B cell (primary cell): ENCODE results near the gene NRP1. TPM values are rescaled to one million over a fixed set of nuclear protein-coding genes. Genes with fewer than 3 reads are reported as not detected.

Experiments used
- ATAC-seq: fragments of 200-7000 bp; cut with Tn5 transposase; one replicate; pipeline ENCODE4 v1.10.0; 2021; ENCODE audit warnings: low read depth, mild to moderate bottlenecking, moderate number of reproducible peaks, moderate library complexity
- CTCF ChIA-PET: fragments of 350-600 bp; sonication (Branson Sonifier 250); formaldehyde crosslinking; loops from one replicate; lab custom pipeline; 2021; ENCODE audit warnings: antibody characterized with exemption, inconsistent platforms; lab: Charles Lee
- POLR2A ChIA-PET: fragments of 350-600 bp; sonication (Branson Sonifier 250); formaldehyde crosslinking; loops from one replicate; lab custom pipeline; 2021; ENCODE audit warnings: antibody characterized with exemption; lab: Charles Lee
- DNase-seq: peaks from one replicate; pipeline ENCODE4 v3.0.0; 2013
- H2AFZ ChIP-seq: 2 replicates; pipeline ENCODE4 v1.6.1; 2012; ENCODE audit warnings: mild to moderate bottlenecking, low read depth, low read length; ENCODE audit not compliant: insufficient read depth, poor library complexity, severe bottlenecking
- H3K27ac ChIP-seq, 2 donors: 1 replicate in 1 of 2; 2 replicates in 1 of 2; pipeline ENCODE4 v1.5.1; 2012 to 2013; ENCODE audit warnings: low read length in 2 of 2, mild to moderate bottlenecking in 2 of 2, moderate library complexity in 1 of 2
- H3K27me3 ChIP-seq, 4 experiments: fragments of 200-600 bp in 1 of 4; sonication (generic) in 1 of 4; replicated peaks in 1 of 4; 1 replicate in 2 of 4; 2 replicates in 2 of 4; pipeline versions ENCODE4 v1.6.1 to v1.7.0; 2013 to 2016; ENCODE audit warnings: low read length in 3 of 4, mild to moderate bottlenecking in 2 of 4, mixed read lengths in 1 of 4, moderate library complexity in 1 of 4; ENCODE audit not compliant: insufficient read depth in 4 of 4, control insufficient read depth in 3 of 4; ENCODE audit errors: control extremely low read depth in 1 of 4
- H3K36me3 ChIP-seq, 2 experiments: replicated peaks in 1 of 2; 1 replicate in 1 of 2; 2 replicates in 1 of 2; pipeline versions ENCODE4 v1.6.1 to v1.7.1; 2013; ENCODE audit warnings: low read length in 1 of 2; ENCODE audit not compliant: insufficient read depth in 2 of 2, control insufficient read depth in 1 of 2; ENCODE audit errors: control extremely low read depth in 1 of 2, extremely low read depth in 1 of 2
- H3K4me1 ChIP-seq, 2 donors: fragments of 200-600 bp in 1 of 2; sonication (generic) in 1 of 2; 1 replicate in 1 of 2; 2 replicates in 1 of 2; pipeline versions ENCODE4 v1.5.1 to v1.6.1; 2013 to 2017; ENCODE audit warnings: low read length in 2 of 2; ENCODE audit not compliant: control insufficient read depth in 2 of 2, insufficient read depth in 2 of 2
- H3K4me2 ChIP-seq: replicated peaks from 2 replicates; pipeline ENCODE3; 2012; ENCODE audit warnings: mild to moderate bottlenecking, low read depth, low read length; ENCODE audit not compliant: poor library complexity, severe bottlenecking
- H3K4me3 ChIP-seq, 5 experiments: fragments of 200-600 bp in 1 of 5; sonication (generic) in 1 of 5; 1 replicate in 3 of 5; 2 replicates in 2 of 5; pipeline versions ENCODE4 v1.5.1 to v1.7.0; 2011 to 2016; ENCODE audit warnings: low read length in 4 of 5, mild to moderate bottlenecking in 4 of 5, low read depth in 2 of 5, control low read depth in 1 of 5, moderate library complexity in 1 of 5; ENCODE audit not compliant: insufficient read depth in 1 of 5; ENCODE audit errors: control extremely low read depth in 1 of 5, extremely low read depth in 1 of 5
- H3K79me2 ChIP-seq: fragments of 200-600 bp; sonication (generic); one replicate; pipeline ENCODE4 v1.6.0; 2016; ENCODE audit warnings: low read length; ENCODE audit not compliant: control insufficient read depth, insufficient read depth
- H3K9ac ChIP-seq: fragments of 200-600 bp; sonication (generic); 2 replicates; pipeline ENCODE4 v1.6.1; 2017; ENCODE audit warnings: mild to moderate bottlenecking, low read length, moderate library complexity
- H3K9me3 ChIP-seq, 3 donors: one replicate each; pipeline versions ENCODE4 v1.6.1 to v1.7.1; 2013; ENCODE audit warnings: low read length in 2 of 3; ENCODE audit not compliant: control insufficient read depth in 2 of 3, insufficient read depth in 1 of 3; ENCODE audit errors: control extremely low read depth in 1 of 3
- H4K20me1 ChIP-seq: 2 replicates; pipeline ENCODE4 v1.6.0; 2012; ENCODE audit warnings: mild to moderate bottlenecking, low read length; ENCODE audit not compliant: insufficient read depth, control insufficient read depth, poor library complexity, severe bottlenecking
- H3K27ac Mint-ChIP-seq: one replicate; pipeline ENCODE4 v1.8.0; 2021; ENCODE audit warnings: mixed read lengths
- H3K27me3 Mint-ChIP-seq: one replicate; pipeline ENCODE4 v1.8.0; 2021; ENCODE audit warnings: mixed read lengths
- H3K4me1 Mint-ChIP-seq: one replicate; pipeline ENCODE4 v1.8.0; 2021; ENCODE audit warnings: mixed read lengths
- H3K4me3 Mint-ChIP-seq: one replicate; pipeline ENCODE4 v1.8.0; 2021; ENCODE audit warnings: mixed read lengths
- H3K9me3 Mint-ChIP-seq: one replicate; pipeline ENCODE4 v1.8.0; 2022; ENCODE audit warnings: mixed read lengths; ENCODE audit not compliant: insufficient read depth
- EZH2 ChIP-seq: IDR thresholded peaks from 2 replicates; pipeline ENCODE4 v1.6.1; 2012; ENCODE audit warnings: borderline replicate concordance, low read depth, mild to moderate bottlenecking, moderate library complexity, low read length; ENCODE audit not compliant: insufficient read depth, poor library complexity, severe bottlenecking
- WGBS: methylation state at CpG from one replicate; pipeline ENCODE4 v1.1.5; 2013; ENCODE audit warnings: missing lambda C conversion rate; ENCODE audit not compliant: insufficient coverage; 5-methylcytosine and 5-hydroxymethylcytosine counted together
- intact Hi-C: fragments of 100-400 bp; cut with micrococcal nuclease; formaldehyde crosslinking; loops from one replicate; pipeline ENCODE4 v1.10.0; 2022
- polyA plus RNA-seq: library from polyadenylated mRNA; depleted of rRNA; stranded (reverse); fragments of >200 nt; gene quantifications from 2 replicates; pipeline ENCODE4 v1.2.3, GENCODE V29; 2012
- total RNA-seq, 2 donors: library from RNA; stranded (reverse); fragments of 120-200 nt in 1 of 2; gene quantifications; 1 replicate in 1 of 2; 2 replicates in 1 of 2; pipeline versions ENCODE4 v1.2.3 to v1.2.4, GENCODE V29; 2013 to 2022
- TF ChIP-seq, protein P1 (sequence below): fragments of 200-600 bp; IDR thresholded peaks from one replicate; pipeline ENCODE4 v1.8.0; 2022; ENCODE audit warnings: antibody characterized with exemption, mild to moderate bottlenecking

NRP1 gene
- total and polyA plus RNA-seq, 2 donors (not counting 1 experiment from before 2014, with no cell fraction given), result 0.34 TPM; not detected in 1

DNA sequence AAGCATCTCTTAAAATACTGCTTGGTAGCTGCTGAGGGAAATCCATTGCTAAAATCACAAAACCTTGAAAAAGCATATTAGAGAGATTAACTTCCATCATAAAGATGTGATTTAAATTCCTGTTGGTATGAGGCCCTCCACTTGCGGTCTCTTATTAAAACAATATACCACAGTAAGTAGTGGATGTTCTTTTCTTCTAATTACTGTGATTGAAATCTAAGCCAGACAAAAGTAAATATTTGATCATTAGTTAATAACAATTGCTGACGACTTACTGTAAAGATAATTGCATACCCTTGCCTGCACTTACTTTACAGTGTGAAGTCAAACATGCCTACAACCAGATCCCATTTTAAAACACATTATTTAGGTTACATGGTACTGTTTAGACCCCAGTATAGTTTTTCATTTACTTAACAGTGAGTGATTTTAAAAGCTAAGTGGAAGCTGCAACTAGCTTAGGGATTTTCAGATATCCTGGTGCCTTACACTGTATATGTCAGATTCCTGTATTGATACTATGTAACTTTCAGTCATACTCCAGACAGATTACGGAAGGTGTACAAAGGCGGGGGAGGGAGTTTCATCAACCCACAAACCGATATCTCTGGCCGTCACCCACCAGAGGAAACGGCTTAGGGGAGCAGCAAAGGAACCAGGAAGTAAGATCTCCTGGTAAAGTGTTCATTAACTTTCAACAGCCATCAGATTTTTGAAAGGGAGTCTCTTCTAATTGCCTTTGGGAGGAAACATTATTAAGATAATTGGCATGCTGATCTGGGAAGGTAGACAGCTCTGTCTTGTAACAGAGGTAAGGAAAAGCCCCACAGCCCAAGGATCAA lies 986 bp downstream of the NRP1 start:
- Mint-ChIP-seq H3K27me3 (peaks cover 47% of the 10 kb centered on the region), H3K4me3 (peak overlapping the region; percentile 56), H3K27ac (no peak overlapping the region), H3K4me1 (peaks cover 15% of the 10 kb centered on the region), H3K9me3 (no peaks in the 10 kb centered on the region)
- H3K9me3 ChIP-seq, result peaks cover 0 to 5% (median 0%) of the 10 kb centered on the region in 3 donors
- peak overlapping the region in 3 of 5 experiments; percentile 22 to 46 (median 36) for H3K4me3 ChIP-seq
- peaks cover 14 to 20% of the 10 kb centered on the region in 2 donors for H3K4me1 ChIP-seq
- peak; percentile 13 for DNase-seq
- H4K20me1 ChIP-seq, result no peaks in the 10 kb centered on the region
- H3K9ac ChIP-seq, result peak overlapping the region; percentile 50
- no peaks in the 10 kb centered on the region for H3K36me3 ChIP-seq
- H3K79me2 ChIP-seq, result no peaks in the 10 kb centered on the region
- H3K27me3 ChIP-seq, result peaks cover 0 to 45% (median 30%) of the 10 kb centered on the region in 4 experiments
- no peak for ATAC-seq
- POLR2A ChIA-PET, result no interaction called here
- H3K27ac ChIP-seq, result no peak overlapping the region
- peak overlapping the region; percentile 65 for H3K4me2 ChIP-seq
- WGBS, result no CpG with 5 or more reads among the region's 7 CpGs
- H2AFZ ChIP-seq, result peak overlapping the region; percentile 40
- CTCF ChIA-PET, result interaction anchor here (1.8 to 3.1 kb wide), 2 partner anchors 7 to 10 kb away, joined by 7 to 15 read pairs; no protein-coding TSS in a partner anchor
- intact Hi-C loops, result no loop called here
- TF ChIP-seq, protein P1, sequence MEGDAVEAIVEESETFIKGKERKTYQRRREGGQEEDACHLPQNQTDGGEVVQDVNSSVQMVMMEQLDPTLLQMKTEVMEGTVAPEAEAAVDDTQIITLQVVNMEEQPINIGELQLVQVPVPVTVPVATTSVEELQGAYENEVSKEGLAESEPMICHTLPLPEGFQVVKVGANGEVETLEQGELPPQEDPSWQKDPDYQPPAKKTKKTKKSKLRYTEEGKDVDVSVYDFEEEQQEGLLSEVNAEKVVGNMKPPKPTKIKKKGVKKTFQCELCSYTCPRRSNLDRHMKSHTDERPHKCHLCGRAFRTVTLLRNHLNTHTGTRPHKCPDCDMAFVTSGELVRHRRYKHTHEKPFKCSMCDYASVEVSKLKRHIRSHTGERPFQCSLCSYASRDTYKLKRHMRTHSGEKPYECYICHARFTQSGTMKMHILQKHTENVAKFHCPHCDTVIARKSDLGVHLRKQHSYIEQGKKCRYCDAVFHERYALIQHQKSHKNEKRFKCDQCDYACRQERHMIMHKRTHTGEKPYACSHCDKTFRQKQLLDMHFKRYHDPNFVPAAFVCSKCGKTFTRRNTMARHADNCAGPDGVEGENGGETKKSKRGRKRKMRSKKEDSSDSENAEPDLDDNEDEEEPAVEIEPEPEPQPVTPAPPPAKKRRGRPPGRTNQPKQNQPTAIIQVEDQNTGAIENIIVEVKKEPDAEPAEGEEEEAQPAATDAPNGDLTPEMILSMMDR, result no peak
- no peak for TF ChIP-seq EZH2
